ENCODE measurements around the gene ATXN2.

- no peak for TF ChIP-seq CTCF (IDR thresholded peaks at IDR 0.05; ENCODE audit: low read length)
- no peak for TF ChIP-seq EZH2 (IDR thresholded peaks at IDR 0.05; ENCODE audit: borderline replicate concordance, low read length)
These were observed 163.4 kb downstream of the ATXN2 start for GRCh38 chr12:111435661-111436201.
